H1 (cell line): ENCODE measurements around the gene TMEM225B. TPM values are rescaled to one million over a fixed set of nuclear protein-coding genes. Genes with fewer than 3 reads are reported as not detected.

Experiments used
- RAD21 ChIP-seq, 2 experiments: IDR thresholded peaks in 1 of 2; conservative IDR thresholded peaks in 1 of 2; 2 replicates each; pipeline ENCODE4 v1.6.1; 2011; ENCODE audit warnings: low read depth in 2 of 2, low read length in 2 of 2, improper control_type of control experiment in 1 of 2, inconsistent platforms in 1 of 2, mild to moderate bottlenecking in 1 of 2, moderate library complexity in 1 of 2
- RXRA ChIP-seq: IDR thresholded peaks from 2 replicates; pipeline ENCODE4 v1.6.1; 2011; ENCODE audit warnings: low read depth, mild to moderate bottlenecking, low read length, moderate library complexity; ENCODE audit not compliant: insufficient read depth
- TBP ChIP-seq: IDR thresholded peaks from 2 replicates; pipeline ENCODE4 v1.6.1; 2011; ENCODE audit warnings: low read depth, low read length, improper control_type of control experiment
- polyA plus RNA-seq, 7 experiments: library from polyadenylated mRNA; depleted of rRNA in 3 of 7; stranded (reverse) in 5 of 7; unstranded in 2 of 7; fragments of >200 nt in 5 of 7; fragments of 200-250 nt in 2 of 7; gene quantifications; 1 replicate in 5 of 7; 2 replicates in 1 of 7; 4 replicates in 1 of 7; pipeline versions ENCODE4 v1.2.1 to v1.2.3, GENCODE V29; 2011 to 2013; ENCODE audit warnings: missing spikeins in 2 of 7, mixed read lengths in 2 of 7
- total RNA-seq: library from RNA; stranded (reverse); fragmentation: NEBNext Ultra II Directional; extraction: Animal tissue kit (Norgen Biotek cat#: 25700); gene quantifications from 2 replicates; pipeline ENCODE4 v1.2.1, GENCODE V29; 2021

The TMEM225B gene
- total and polyA plus RNA-seq, 2 of the 8 experiments (the other 6 are each of a cell fraction or from before 2014, with no cell fraction given) = 0.68 TPM; not detected in 1

DNA sequence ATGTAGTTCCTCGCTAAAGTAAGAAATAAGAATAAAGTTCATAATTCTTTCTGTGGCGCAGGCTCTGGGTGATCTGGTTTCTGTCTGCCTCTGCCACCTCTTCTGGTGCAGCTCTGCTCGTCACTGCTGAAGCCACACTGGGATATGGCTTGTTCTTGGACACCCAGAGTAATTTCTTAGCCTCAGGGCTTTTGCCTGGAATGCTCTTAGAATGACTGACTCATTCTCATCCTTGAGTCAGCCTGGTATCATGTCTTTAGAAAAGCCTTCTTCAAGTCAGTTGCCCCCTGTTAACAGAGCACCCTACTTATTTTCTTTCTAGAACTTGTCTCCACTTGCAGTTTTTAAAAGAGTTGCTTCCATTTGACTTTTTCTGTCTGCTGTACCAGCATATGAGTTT is 20.7 kb downstream of the TMEM225B start (continued):
- TF ChIP-seq RXRA = no peak
- no peak for TF ChIP-seq TBP
- no peak for TF ChIP-seq RAD21 (IDR thresholded peaks at IDR 0.05 in 1 of 2, conservative IDR thresholded peaks at IDR 0.05 in 1 of 2; ENCODE audit: low read depth in 2 of 2, low read length in 2 of 2)
- TF ChIP-seq, all 59 proteins: peak for 0
